HG02870 (cell line): ENCODE results near the gene RICTOR.
"Not testable (repeated sequence)": the region's sequence is repeated elsewhere in the genome, so short reads cannot be mapped to it uniquely, and the experiment has no call there.

Experiments
- ATAC-seq: cut with Tn5 transposase; IDR thresholded peaks from one replicate; pipeline ENCODE4 v1.9.1; 2021; ENCODE audit warnings: mild to moderate bottlenecking, moderate library complexity; ENCODE audit not compliant: unreplicated experiment

The RICTOR gene

DNA sequence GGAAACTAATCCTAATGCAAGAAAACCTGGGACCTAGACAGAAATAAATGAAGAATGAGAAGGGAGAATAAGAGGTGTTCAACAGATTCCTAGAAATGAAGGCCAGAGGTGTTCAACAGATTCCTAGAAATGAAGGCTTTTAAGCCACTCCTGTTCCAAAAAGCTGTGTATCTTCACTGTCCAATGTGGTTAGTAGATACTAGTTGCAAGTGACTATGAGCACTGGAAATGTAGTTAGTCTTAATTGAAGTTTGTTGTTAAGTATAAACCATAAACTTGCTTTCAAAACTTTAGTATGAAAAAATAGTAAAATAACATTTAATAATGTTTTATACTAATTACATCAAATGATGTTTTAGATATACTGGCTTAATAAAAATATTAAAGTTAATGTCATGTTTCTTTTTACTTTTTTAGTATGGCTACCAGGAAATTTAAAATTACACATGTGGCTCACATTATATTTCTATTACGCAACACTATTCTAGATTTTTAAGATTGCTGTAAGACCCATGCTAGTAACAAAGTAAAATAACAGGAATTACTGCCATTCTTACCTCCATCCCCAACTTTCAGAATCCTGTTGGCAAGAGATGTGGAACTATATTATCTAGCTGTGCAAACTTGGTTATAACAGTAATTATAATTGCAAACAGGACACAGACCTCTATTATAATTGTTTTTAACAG lies 57.5 kb downstream of the RICTOR start:
- no peak for ATAC-seq

- ATAC-seq, result no peak
Observed at GRCh38 chr5:39015743-39016586, 58.2 kb downstream of the RICTOR start.

DNA sequence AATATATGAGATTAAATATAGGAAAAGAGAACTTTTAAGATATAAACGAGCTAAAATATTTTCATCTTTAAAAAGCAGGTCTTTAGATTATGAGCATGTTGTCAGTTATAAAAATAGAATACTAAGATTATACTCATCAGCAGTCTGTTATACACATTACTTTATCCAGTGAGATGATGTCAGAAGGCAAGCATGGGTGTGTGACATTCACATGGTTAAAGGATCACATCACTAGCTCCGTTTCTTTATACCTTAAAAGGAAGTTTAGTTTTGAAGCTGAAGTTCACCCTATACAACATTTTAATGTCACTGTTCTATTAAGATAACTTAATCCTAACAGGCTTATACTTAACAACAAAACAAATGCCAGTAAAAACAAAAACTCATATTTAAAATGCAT lies 59.6 kb downstream of the RICTOR start:
- ATAC-seq, result no peak

DNA sequence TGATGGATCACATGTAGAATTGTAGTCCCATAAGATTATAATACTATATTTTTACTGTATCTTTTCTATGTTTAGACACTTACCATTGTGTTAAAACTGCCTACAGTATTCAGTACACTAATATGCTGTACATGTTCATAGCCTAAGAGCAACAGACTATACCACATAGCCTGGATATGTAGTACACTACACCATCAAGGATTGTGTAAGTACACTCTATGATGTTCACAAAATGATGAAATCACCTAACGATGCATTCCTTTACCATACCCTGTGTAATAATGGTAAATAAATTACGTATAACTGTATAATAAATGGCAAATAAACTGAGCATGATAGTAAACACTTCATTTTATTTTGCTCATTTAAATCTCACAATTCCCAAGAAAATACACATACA lies 60.3 kb downstream of the RICTOR start:
- ATAC-seq, result no peak

- not testable (repeated sequence) for ATAC-seq
Observed at GRCh38 chr5:39010958-39011357, 63.2 kb downstream of the RICTOR start.

DNA sequence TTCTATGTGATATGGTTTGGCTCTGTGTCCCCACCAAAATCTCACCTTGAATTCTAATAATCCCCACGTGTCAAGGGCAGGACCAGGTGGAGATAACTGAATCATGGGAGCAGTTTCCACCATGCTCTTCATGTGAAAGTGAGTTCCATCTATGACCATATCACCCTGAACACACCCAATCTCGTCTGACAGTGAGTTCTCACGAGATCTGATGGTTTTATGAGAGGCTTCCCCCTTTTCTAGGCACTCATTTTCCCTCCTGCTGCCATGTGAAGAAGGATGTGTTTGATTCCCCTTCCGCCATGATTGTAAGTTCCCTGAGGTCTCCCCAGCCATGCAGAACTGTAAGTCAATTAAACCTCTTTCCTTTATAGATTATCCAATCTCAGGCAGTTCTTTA lies 64.2 kb downstream of the RICTOR start:
- ATAC-seq, result no peak

DNA sequence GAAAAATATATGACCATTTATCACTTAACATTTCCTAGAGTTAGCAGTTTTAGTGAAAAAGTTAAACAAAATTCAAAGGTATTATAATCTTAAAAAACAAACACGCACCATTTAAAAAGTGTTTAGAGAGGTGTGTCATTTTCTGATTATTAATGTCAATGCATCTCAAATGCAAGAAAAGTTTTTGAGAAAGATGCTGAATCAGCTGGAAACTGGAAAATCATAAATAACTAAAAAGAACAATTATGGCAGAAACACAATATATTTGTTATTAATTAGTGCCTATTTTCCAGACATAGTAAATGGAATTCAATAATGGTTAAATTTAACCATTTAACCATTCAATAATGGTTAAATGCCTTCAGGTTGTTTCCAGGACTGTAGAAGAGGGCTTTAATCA lies 64.9 kb downstream of the RICTOR start:
- ATAC-seq, result no peak

GRCh38 chr5:39006650-39007049 lies 67.5 kb downstream of the RICTOR start:
- no peak for ATAC-seq

- no peak for ATAC-seq
Observed at GRCh38 chr5:39005566-39006232, 68.5 kb downstream of the RICTOR start.

DNA sequence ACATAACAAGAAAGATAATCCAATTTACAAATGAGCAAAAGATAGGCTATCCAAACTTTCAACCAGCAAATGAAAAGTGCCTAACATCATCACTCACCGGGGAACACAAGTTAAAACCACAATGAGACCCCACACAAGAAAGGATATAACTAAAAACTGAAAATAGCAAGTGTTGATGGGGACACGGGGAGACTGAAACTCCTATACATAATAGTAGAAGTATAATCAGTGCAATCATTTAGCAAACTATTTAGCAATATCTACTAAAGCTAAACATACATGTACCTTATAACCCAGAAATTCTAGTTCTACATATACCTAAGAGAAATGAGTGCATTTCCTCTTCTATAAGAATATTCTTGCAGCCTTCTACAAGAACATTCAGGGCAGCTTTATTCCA lies 72.5 kb downstream of the RICTOR start:
- ATAC-seq, result no peak

DNA sequence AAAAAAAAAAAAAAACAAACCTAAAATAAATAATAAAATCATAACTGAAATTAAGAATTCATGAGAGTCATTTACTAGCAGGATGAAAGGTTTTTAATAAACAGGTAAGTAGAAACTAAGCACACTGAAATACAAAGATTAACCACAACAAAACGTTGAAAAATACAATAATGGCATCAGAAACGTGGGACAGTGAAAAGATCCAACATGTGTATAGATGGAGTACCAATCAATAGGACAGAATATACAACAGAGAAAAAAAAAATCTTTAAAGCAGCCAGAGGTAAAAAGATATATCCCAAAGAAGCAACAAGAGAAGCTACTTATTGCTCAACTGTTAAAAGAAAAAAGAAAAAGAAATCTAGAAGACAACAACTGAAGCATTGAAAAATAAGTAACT lies 75.2 kb downstream of the RICTOR start:
- ATAC-seq, result no peak

DNA sequence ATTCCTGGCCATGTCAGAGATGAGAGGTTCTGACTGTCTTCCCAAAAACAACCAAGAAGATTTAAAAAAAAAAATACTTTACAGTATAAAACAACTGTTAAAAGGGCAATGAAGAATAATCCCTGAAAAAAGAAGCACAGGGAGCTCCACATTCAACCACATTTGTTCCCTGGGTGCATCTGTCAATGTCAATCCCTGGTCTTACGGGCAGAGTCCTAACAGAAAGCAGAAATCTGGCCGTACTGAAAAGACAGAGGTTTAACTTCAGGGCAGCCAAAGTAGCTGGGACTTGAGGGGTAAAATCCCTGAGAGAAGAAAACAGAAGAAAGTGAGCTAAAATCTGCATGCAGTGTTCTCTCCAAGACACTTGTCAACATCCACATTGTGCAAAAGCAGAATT lies 76.6 kb downstream of the RICTOR start:
- ATAC-seq, result no peak

GRCh38 chr5:38996123-38996522 lies 78.1 kb downstream of the RICTOR start:
- ATAC-seq, result no peak

DNA sequence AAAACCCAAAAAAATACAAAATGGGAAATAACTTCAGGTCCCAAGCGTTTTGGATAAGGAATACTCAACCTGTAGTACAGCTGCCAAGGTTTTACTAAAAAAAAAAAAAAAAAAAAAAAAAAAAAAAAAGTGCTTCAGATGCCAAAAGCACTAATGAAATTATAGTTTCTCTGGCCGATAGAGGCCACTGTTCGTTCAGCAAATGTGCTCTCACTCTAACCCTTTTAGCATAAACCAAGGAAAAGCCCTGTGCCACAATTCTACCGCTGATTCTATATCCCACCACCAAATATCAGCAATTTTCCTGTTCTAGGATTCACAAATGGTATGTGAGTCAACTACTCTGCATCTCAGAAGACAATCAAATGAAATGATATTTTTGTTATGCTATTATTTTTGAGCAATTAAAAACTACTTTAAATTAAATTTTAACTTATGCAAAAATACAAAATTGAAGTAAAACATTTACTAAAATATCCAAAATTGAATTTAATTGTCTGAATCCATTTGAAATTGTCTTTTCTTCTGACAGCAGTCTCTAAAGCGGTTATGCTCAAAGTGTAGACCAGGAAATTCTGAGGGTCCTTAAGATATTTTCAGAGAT lies 79.8 kb downstream of the RICTOR start:
- ATAC-seq, result no peak

- not testable (repeated sequence) for ATAC-seq
Observed at GRCh38 chr5:38989974-38990719, 84.1 kb downstream of the RICTOR start.

- no peak for ATAC-seq
Observed at GRCh38 chr5:38985909-38986452, 88.2 kb downstream of the RICTOR start.

DNA sequence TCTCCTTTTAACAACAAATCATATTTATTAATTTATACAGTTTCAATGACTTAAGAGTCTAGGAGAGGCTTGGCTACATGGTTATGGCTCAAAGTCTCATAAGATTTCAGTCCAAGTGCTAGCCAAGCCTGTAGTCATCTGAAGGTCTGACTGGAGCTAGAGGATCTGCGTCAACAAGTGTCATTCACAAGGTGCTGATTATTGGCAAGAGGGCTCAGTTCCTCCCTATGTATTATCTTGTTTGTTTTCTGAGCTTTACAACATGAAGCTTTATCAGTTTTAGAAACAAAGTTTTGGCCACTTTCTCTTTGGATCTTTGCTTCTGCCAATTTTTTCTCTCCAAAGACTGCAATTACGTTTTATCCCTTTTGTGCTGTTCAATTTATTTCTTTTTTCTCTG lies 94.7 kb downstream of the RICTOR start:
- ATAC-seq, result no peak

- no peak for ATAC-seq
Observed at GRCh38 chr5:38978036-38978435, 96.2 kb downstream of the RICTOR start.

GRCh38 chr5:38968665-38969064 lies 105.5 kb downstream of the RICTOR start:
- ATAC-seq, result no peak

DNA sequence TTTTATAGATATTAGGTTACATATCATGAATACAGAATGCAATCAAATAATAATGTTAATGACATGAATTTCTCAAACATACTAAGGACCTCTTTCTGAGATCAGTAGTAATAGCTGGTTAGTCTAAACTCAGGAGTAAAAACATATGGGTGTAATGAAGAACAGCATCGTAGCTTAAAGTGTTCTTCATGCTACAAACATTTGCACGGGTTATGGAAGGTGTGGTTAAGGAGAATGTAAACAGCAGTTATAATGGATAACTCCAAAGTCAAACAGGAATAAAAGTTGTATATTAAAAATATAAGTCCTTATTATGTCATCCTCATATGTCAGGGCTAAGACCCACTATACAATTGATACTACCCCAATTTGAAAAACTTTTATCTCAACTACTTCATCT lies 112.5 kb downstream of the RICTOR start:
- no peak for ATAC-seq
